SK-N-SH (cell line): ENCODE measurements around the gene CDH13. TPM values are rescaled to one million over a fixed set of nuclear protein-coding genes. Genes with fewer than 3 reads are reported as not detected.

Experiments
- CTCF ChIA-PET: fragments of 300-600, 350-600 bp; formaldehyde crosslinking; extraction: SDS; loops from one replicate; lab custom pipeline; 2021; lab: Yijun Ruan, JAX
- POLR2A ChIA-PET: fragments of 350-600 bp; sonication (Branson Sonifier 250); formaldehyde crosslinking; extraction: SDS; loops from one replicate; lab custom pipeline; 2020; ENCODE audit warnings: antibody characterized with exemption, inconsistent platforms; lab: Yijun Ruan, JAX
- DNase-seq: peaks from one replicate; pipeline ENCODE4 v3.0.0; 2012
- H2AFZ ChIP-seq: fragments of 200-600 bp; sonication (generic); 2 replicates; pipeline ENCODE4 v1.8.1; 2016; ENCODE audit warnings: antibody characterized with exemption, mild to moderate bottlenecking, low read depth
- H3F3A ChIP-seq: fragments of 200-600 bp; sonication (generic); replicated peaks from 2 replicates; pipeline ENCODE3; 2016; ENCODE audit warnings: antibody characterized with exemption, mild to moderate bottlenecking; ENCODE audit not compliant: insufficient read depth
- H3K27ac ChIP-seq, 2 experiments: fragments of 200-500 bp in 1 of 2; fragments of 200-600 bp in 1 of 2; sonication (Bioruptor generic) in 1 of 2; sonication (generic), shearing (Covaris generic) in 1 of 2; 2 replicates each; pipeline versions ENCODE4 v1.5.1 to v1.6.1; 2014 to 2016; ENCODE audit warnings: low read depth in 2 of 2, inconsistent platforms in 1 of 2, low read length in 1 of 2, mild to moderate bottlenecking in 1 of 2, mixed read lengths in 1 of 2
- H3K27me3 ChIP-seq: fragments of 200-600 bp; sonication (generic), shearing (Covaris generic); 2 replicates; pipeline ENCODE4 v1.6.1; 2016; ENCODE audit warnings: mixed run types; ENCODE audit not compliant: insufficient read depth
- H3K36me3 ChIP-seq, 2 experiments: fragments of 200-500 bp in 1 of 2; fragments of 200-600 bp in 1 of 2; sonication (Bioruptor generic) in 1 of 2; sonication (generic) in 1 of 2; replicated peaks in 1 of 2; 2 replicates each; pipeline versions ENCODE3 to v1.5.1; 2014 to 2016; ENCODE audit warnings: low read length in 1 of 2, mild to moderate bottlenecking in 1 of 2; ENCODE audit not compliant: insufficient read depth in 2 of 2, control insufficient read depth in 1 of 2
- H3K4me1 ChIP-seq, 2 experiments: fragments of 200-500 bp in 1 of 2; fragments of 200-600 bp in 1 of 2; sonication (Bioruptor generic) in 1 of 2; sonication (generic), shearing (Covaris generic) in 1 of 2; 2 replicates each; pipeline versions ENCODE4 v1.5.1 to v1.6.1; 2014 to 2016; ENCODE audit warnings: low read depth in 1 of 2, low read length in 1 of 2, mixed run types in 1 of 2; ENCODE audit not compliant: insufficient read depth in 2 of 2, control insufficient read depth in 1 of 2
- H3K4me2 ChIP-seq: fragments of 200-600 bp; sonication (generic), shearing (Covaris generic); 2 replicates; pipeline ENCODE4 v1.6.1; 2017; ENCODE audit warnings: mixed run types
- H3K4me3 ChIP-seq, 2 experiments: fragments of 200-500 bp in 1 of 2; fragments of 200-600 bp in 1 of 2; sonication (Bioruptor generic) in 1 of 2; sonication (generic), shearing (Covaris generic) in 1 of 2; 2 replicates each; pipeline versions ENCODE4 v1.5.1 to v1.8.1; 2014 to 2016; ENCODE audit warnings: low read depth in 2 of 2, inconsistent platforms in 1 of 2, low read length in 1 of 2, mild to moderate bottlenecking in 1 of 2, mixed read lengths in 1 of 2, moderate library complexity in 1 of 2
- H3K79me2 ChIP-seq: fragments of 200-600 bp; sonication (generic); 2 replicates; pipeline ENCODE4 v1.8.1; 2017; ENCODE audit warnings: mild to moderate bottlenecking; ENCODE audit not compliant: insufficient read depth
- H3K9ac ChIP-seq: fragments of 200-600 bp; sonication (generic); 2 replicates; pipeline ENCODE4 v1.6.1; 2017; ENCODE audit warnings: mixed run types
- H3K9me2 ChIP-seq: fragments of 200-600 bp; sonication (generic); 2 replicates; pipeline ENCODE4 v1.6.1; 2017; ENCODE audit warnings: mixed run types
- H3K9me3 ChIP-seq: fragments of 200-600 bp; sonication (generic); 2 replicates; pipeline ENCODE4 v1.6.1; 2017; ENCODE audit warnings: mixed run types, mild to moderate bottlenecking, moderate library complexity
- H4K20me1 ChIP-seq: fragments of 200-600 bp; sonication (generic); 2 replicates; pipeline ENCODE4 v1.6.1; 2017; ENCODE audit warnings: mild to moderate bottlenecking, mixed run types; ENCODE audit not compliant: insufficient read depth
- CHD2 ChIP-seq: fragments of 150-350 bp; IDR thresholded peaks from 2 replicates; pipeline ENCODE4 v1.6.1; 2018; ENCODE audit warnings: low read length; ENCODE audit not compliant: partially characterized antibody
- EP300 ChIP-seq, 2 experiments: IDR thresholded peaks; 2 replicates each; pipeline versions ENCODE4 v1.4.0 to v1.6.1; 2012; ENCODE audit warnings: borderline replicate concordance in 1 of 2, low read depth in 1 of 2, low read length in 1 of 2
- FOXM1 ChIP-seq: IDR thresholded peaks from 2 replicates; pipeline ENCODE4 v1.4.0; 2012; ENCODE audit warnings: low read depth, mild to moderate bottlenecking
- GABPA ChIP-seq: IDR thresholded peaks from 2 replicates; pipeline ENCODE4 v1.4.0; 2012; ENCODE audit warnings: low read depth, mild to moderate bottlenecking
- GATA2 ChIP-seq: sonication (generic); formaldehyde crosslinking; IDR thresholded peaks from 2 replicates; pipeline ENCODE4 v1.5.0; 2020; ENCODE audit warnings: mild to moderate bottlenecking, missing genetic modification reagents
- MXI1 ChIP-seq: IDR thresholded peaks from 2 replicates; pipeline ENCODE4 v1.6.1; 2012; ENCODE audit warnings: mild to moderate bottlenecking, low read depth, low read length, improper control_type of control experiment
- NRF1 ChIP-seq: IDR thresholded peaks from 2 replicates; pipeline ENCODE4 v1.6.1; 2012; ENCODE audit warnings: low read depth, mild to moderate bottlenecking, low read length
- POLR2AphosphoS5 ChIP-seq: IDR thresholded peaks from 2 replicates; pipeline ENCODE4 v1.6.1; 2012; ENCODE audit warnings: low read depth, low read length
- RAD21 ChIP-seq: IDR thresholded peaks from 2 replicates; pipeline ENCODE4 v1.6.1; 2012; ENCODE audit warnings: mild to moderate bottlenecking, low read length
- RXRA ChIP-seq: IDR thresholded peaks from 2 replicates; pipeline ENCODE4 v1.4.0; 2012; ENCODE audit warnings: low read depth, mild to moderate bottlenecking, borderline replicate concordance
- SIN3A ChIP-seq: IDR thresholded peaks from 2 replicates; pipeline ENCODE4 v1.6.1; 2012; ENCODE audit warnings: low read depth, mild to moderate bottlenecking, low read length, moderate library complexity, borderline replicate concordance
- SMC3 ChIP-seq: IDR thresholded peaks from 2 replicates; pipeline ENCODE4 v1.6.1; 2012; ENCODE audit warnings: low read depth, low read length, improper control_type of control experiment
- TAF1 ChIP-seq: IDR thresholded peaks from 2 replicates; pipeline ENCODE4 v1.6.1; 2012; ENCODE audit warnings: low read depth, mild to moderate bottlenecking, low read length, moderate library complexity, borderline replicate concordance
- TCF12 ChIP-seq: IDR thresholded peaks from 2 replicates; pipeline ENCODE4 v1.4.0; 2012
- WGBS: methylation state at CpG from one replicate; pipeline ENCODE4 v1.1.6; 2017; ENCODE audit warnings: low lambda C conversion rate; 5-methylcytosine and 5-hydroxymethylcytosine counted together
- polyA plus RNA-seq, 3 experiments: library from polyadenylated mRNA; depleted of rRNA; stranded (reverse); fragments of >200 nt; gene quantifications; 2 replicates each; pipeline ENCODE4 v1.2.3, GENCODE V29; 2012
- TF ChIP-seq, protein P1 (sequence below): IDR thresholded peaks from 2 replicates; pipeline ENCODE4; 2012
- TF ChIP-seq, protein P2 (sequence below): fragments of 200-600 bp; sonication (generic); IDR thresholded peaks from 2 replicates; pipeline ENCODE4 v1.6.1; 2017; ENCODE audit warnings: antibody characterized with exemption, mild to moderate bottlenecking, moderate library complexity
- TF ChIP-seq, protein P3 (sequence below): fragments of 150-350 bp; IDR thresholded peaks from 2 replicates; pipeline ENCODE4 v1.6.1; 2016; ENCODE audit warnings: mild to moderate bottlenecking, low read depth, low read length

Gene CDH13
- polyA plus RNA-seq, 1 of the 3 experiments (the other 2 are of a cell fraction) = 93.0 TPM

DNA sequence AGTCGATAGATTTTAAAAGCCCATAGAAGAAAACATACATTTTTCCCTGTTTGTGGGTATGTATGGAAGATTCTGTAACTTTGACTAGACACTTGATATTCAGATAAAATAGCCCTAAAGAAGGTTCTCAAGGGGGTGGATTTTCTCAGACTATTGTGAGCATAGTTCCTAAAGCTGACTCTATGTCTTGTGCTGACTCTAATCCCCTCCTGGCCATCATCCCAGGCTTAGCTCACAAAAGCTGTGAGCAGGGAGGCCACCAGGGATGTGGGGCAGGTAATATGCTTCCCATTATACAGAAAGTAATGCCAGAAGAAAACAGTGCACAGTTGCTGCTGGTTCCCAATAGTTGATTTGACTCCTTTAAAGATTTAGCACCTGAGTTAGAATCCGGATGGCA is 32.0 kb downstream of the CDH13 start:
- H3K36me3 ChIP-seq = no peaks in the 10 kb centered on the region
- H2AFZ ChIP-seq = no peak overlapping the region
- no peak for DNase-seq
- peaks cover 53% of the 10 kb centered on the region for H3K79me2 ChIP-seq
- no peaks in the 10 kb centered on the region for H3K9me2 ChIP-seq
- no peaks in the 10 kb centered on the region for H4K20me1 ChIP-seq
- no peaks in the 10 kb centered on the region for H3K9me3 ChIP-seq
- no peaks in the 10 kb centered on the region for H3K27me3 ChIP-seq
- H3K27ac ChIP-seq = peak overlapping the region in 1 of 2 experiments; percentile 96; a peak in 1 of 4 replicates
- no peak overlapping the region for H3K9ac ChIP-seq
- ChIA-PET POLR2A (no interaction called here), CTCF (no interaction called here)
- H3K4me2 ChIP-seq = no peak overlapping the region
- TF ChIP-seq, protein P1, sequence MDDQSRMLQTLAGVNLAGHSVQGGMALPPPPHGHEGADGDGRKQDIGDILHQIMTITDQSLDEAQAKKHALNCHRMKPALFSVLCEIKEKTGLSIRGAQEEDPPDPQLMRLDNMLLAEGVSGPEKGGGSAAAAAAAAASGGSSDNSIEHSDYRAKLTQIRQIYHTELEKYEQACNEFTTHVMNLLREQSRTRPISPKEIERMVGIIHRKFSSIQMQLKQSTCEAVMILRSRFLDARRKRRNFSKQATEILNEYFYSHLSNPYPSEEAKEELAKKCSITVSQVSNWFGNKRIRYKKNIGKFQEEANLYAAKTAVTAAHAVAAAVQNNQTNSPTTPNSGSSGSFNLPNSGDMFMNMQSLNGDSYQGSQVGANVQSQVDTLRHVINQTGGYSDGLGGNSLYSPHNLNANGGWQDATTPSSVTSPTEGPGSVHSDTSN = no peak
- TF ChIP-seq TAF1 (no peak), MXI1 (no peak), GATA2 (CRISPR knock-in tag) (no peak), SMC3 (no peak), SIN3A (no peak), RAD21 (no peak), TCF12 (no peak), GABPA (no peak), NRF1 (no peak), POLR2AphosphoS5 (no peak), EP300 (IDR thresholded peaks at IDR 0.05; ENCODE audit: borderline replicate concordance in 1 of 2, low read depth in 1 of 2, low read length in 1 of 2) (no peak), FOXM1 (no peak), CHD2 (no peak), RXRA (no peak)
- TF ChIP-seq, protein P2, sequence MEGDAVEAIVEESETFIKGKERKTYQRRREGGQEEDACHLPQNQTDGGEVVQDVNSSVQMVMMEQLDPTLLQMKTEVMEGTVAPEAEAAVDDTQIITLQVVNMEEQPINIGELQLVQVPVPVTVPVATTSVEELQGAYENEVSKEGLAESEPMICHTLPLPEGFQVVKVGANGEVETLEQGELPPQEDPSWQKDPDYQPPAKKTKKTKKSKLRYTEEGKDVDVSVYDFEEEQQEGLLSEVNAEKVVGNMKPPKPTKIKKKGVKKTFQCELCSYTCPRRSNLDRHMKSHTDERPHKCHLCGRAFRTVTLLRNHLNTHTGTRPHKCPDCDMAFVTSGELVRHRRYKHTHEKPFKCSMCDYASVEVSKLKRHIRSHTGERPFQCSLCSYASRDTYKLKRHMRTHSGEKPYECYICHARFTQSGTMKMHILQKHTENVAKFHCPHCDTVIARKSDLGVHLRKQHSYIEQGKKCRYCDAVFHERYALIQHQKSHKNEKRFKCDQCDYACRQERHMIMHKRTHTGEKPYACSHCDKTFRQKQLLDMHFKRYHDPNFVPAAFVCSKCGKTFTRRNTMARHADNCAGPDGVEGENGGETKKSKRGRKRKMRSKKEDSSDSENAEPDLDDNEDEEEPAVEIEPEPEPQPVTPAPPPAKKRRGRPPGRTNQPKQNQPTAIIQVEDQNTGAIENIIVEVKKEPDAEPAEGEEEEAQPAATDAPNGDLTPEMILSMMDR = no peak
- TF ChIP-seq, protein P3, sequence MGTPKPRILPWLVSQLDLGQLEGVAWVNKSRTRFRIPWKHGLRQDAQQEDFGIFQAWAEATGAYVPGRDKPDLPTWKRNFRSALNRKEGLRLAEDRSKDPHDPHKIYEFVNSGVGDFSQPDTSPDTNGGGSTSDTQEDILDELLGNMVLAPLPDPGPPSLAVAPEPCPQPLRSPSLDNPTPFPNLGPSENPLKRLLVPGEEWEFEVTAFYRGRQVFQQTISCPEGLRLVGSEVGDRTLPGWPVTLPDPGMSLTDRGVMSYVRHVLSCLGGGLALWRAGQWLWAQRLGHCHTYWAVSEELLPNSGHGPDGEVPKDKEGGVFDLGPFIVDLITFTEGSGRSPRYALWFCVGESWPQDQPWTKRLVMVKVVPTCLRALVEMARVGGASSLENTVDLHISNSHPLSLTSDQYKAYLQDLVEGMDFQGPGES = no peak
- 49% methylated on average over 2 of the region's 2 CpGs for WGBS
- H3K4me1 ChIP-seq = peaks cover 0 to 47% of the 10 kb centered on the region in 2 experiments; a peak in 2 of 4 replicates
- no peak overlapping the region for H3K4me3 ChIP-seq
- H3F3A ChIP-seq = peaks cover 39% of the 10 kb centered on the region
